Rectal smooth muscle tissue (tissue), 1 donor: ENCODE results near the gene ARL6IP1.
"Not testable (repeated sequence)": the region's sequence is repeated elsewhere in the genome, so short reads cannot be mapped to it uniquely, and the experiment has no call there.

Experiments
- H3K27ac ChIP-seq: one replicate; pipeline ENCODE4 v1.7.0; 2013; ENCODE audit warnings: low read depth, low read length, inconsistent platforms
- H3K27me3 ChIP-seq: one replicate; pipeline ENCODE4 v1.7.0; 2013; ENCODE audit warnings: low read length; ENCODE audit not compliant: control insufficient read depth, insufficient read depth
- H3K36me3 ChIP-seq: one replicate; pipeline ENCODE4 v1.7.0; 2013; ENCODE audit warnings: low read length; ENCODE audit not compliant: control insufficient read depth, insufficient read depth
- H3K4me1 ChIP-seq: one replicate; pipeline ENCODE4 v1.7.0; 2013; ENCODE audit warnings: low read length; ENCODE audit not compliant: control insufficient read depth, insufficient read depth
- H3K4me3 ChIP-seq: one replicate; pipeline ENCODE4 v1.7.0; 2013; ENCODE audit warnings: low read length
- H3K9ac ChIP-seq: one replicate; pipeline ENCODE4 v1.7.0; 2013; ENCODE audit warnings: low read length

Gene ARL6IP1

GRCh38 chr16:18774651-18775050, 26.7 kb downstream of the ARL6IP1 start:
- not testable (repeated sequence) for H3K36me3 ChIP-seq, H3K4me1 ChIP-seq, H3K4me3 ChIP-seq, H3K27ac ChIP-seq, H3K9ac ChIP-seq, H3K27me3 ChIP-seq

GRCh38 chr16:18772171-18772570, 29.2 kb downstream of the ARL6IP1 start:
- H3K9ac ChIP-seq, H3K27ac ChIP-seq, H3K36me3 ChIP-seq, H3K4me3 ChIP-seq, H3K27me3 ChIP-seq, H3K4me1 ChIP-seq: not testable (repeated sequence)

GRCh38 chr16:18770336-18770962, 30.9 kb downstream of the ARL6IP1 start:
- H3K4me1 ChIP-seq, H3K36me3 ChIP-seq, H3K27ac ChIP-seq, H3K27me3 ChIP-seq, H3K9ac ChIP-seq, H3K4me3 ChIP-seq: not testable (repeated sequence)

GRCh38 chr16:18767217-18767616, 34.1 kb downstream of the ARL6IP1 start:
- H3K27ac ChIP-seq, H3K36me3 ChIP-seq, H3K27me3 ChIP-seq, H3K4me3 ChIP-seq, H3K4me1 ChIP-seq, H3K9ac ChIP-seq: not testable (repeated sequence)

GRCh38 chr16:18762713-18763112, 38.6 kb downstream of the ARL6IP1 start:
- not testable (repeated sequence) for H3K4me3 ChIP-seq, H3K36me3 ChIP-seq, H3K27ac ChIP-seq, H3K9ac ChIP-seq, H3K27me3 ChIP-seq, H3K4me1 ChIP-seq

- not testable (repeated sequence) for H3K4me3 ChIP-seq, H3K9ac ChIP-seq
Measured at GRCh38 chr16:18759598-18760520, 41.5 kb downstream of the ARL6IP1 start.

GRCh38 chr16:18757960-18758660, 43.2 kb downstream of the ARL6IP1 start:
- H3K4me3 ChIP-seq, H3K27me3 ChIP-seq, H3K9ac ChIP-seq, H3K36me3 ChIP-seq, H3K4me1 ChIP-seq, H3K27ac ChIP-seq: not testable (repeated sequence)

More at GRCh38 chr16:18759598-18760520, 41.5 kb downstream of the ARL6IP1 start:
- H3K36me3 ChIP-seq, H3K27me3 ChIP-seq, H3K4me1 ChIP-seq, H3K27ac ChIP-seq: not testable (repeated sequence)

GRCh38 chr16:18756639-18757038, 44.7 kb downstream of the ARL6IP1 start:
- H3K36me3 ChIP-seq, H3K27me3 ChIP-seq, H3K27ac ChIP-seq, H3K4me1 ChIP-seq, H3K9ac ChIP-seq, H3K4me3 ChIP-seq: not testable (repeated sequence)

- not testable (repeated sequence) for H3K4me3 ChIP-seq, H3K27ac ChIP-seq, H3K36me3 ChIP-seq, H3K9ac ChIP-seq, H3K4me1 ChIP-seq, H3K27me3 ChIP-seq
Measured at GRCh38 chr16:18742870-18743269, 58.5 kb downstream of the ARL6IP1 start.
